Stimulated activated CD4-positive, alpha-beta T cell treated with anti-CD3 and anti-CD28 coated beads, Interleukin-1b, Interleukin-23, amount 100 ng/mL, for 4 hours (primary cell): ENCODE results near the gene ATP1A3.
"Not testable (repeated sequence)": the region's sequence is repeated elsewhere in the genome, so short reads cannot be mapped to it uniquely, and the experiment has no call there.

Experiments
- DNase-seq, 2 donors: peaks; one replicate each; pipeline ENCODE4 v3.0.0-alpha.2; 2020; ENCODE audit warnings: low read depth in 2 of 2

The ATP1A3 gene

DNA sequence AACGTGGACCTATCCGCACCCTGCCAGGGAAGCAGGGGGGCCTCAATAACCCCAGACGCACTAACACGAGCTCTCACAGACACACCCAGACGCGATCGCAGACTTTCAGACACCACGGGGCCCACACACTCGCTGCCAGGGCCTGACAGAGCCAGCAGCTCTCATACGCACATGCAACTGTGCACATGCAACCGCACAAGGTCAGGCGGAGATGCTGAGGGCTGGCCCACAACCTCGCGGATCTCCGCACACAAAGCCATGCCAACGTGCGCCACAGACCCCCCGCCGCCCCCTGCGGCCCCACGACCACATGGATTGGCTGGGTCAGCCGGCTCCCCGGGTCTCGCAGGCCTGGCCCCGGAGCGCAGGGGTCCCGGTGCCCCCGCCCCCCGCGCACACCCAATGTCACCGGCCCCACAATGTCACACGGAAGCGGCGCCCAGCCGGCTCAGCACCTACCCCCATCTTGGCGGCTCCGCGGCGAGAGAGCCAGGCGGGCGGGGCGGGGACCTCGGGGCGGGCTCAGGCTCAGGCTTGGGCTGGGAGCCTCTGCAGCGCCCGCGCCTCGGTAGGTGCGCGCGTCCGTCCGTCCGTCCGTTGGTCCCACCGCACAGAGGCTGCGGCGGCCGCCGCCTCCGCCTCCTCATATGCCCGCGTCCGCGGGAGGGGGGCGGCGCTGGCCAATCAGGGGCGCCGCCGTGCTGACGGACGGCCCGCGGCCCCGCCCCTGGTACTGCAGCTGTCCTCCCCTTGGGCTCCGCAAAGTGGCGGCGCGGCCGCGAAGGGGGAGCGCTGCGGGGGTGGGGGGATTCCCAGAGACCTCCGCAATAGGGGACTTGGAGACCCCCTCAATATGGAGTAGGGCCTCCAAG is at the start of gene ATP1A3:
TSS of gene ATP1A3 (minus strand) at position 619 of the 872 bp plus-strand sequence. CDS start at position 465, 154 bp downstream.
- peak; percentile 40 to 54 for DNase-seq

DNA sequence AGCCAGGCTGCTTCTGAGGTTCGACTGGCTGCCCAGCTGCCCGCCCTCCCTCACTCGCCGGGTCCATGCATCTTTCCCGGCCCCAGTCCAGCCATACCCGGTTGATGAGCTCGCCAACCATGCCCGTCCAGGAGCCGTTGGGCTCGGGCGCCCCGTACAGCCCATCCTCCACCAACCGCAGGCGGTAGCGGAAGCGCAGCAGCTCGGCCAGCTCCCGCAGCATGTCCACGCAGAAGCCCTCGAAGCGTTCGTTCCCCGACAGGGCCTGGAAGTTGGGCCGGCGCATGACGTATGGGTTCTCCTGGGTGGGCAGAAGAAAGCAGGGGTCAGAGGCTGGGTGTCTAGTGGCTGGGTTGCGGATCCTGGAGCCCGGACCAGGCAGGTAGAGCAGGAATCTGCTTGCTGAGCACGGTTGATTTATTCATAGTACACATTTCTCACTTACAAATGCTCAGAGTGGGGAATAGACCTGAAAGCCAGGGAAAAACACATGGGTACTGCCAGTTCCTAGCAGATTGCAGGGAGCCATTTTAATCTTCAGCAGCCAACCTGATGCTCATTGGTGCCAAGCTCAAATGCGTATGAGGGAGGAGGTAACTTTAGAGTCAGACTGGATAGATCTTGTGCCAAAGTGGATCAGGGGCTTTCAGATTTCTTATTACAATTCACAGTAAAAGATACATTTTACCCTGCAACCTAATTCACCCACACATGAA is 48.6 kb upstream of the ATP1A3 start:
- no peak for DNase-seq

DNA sequence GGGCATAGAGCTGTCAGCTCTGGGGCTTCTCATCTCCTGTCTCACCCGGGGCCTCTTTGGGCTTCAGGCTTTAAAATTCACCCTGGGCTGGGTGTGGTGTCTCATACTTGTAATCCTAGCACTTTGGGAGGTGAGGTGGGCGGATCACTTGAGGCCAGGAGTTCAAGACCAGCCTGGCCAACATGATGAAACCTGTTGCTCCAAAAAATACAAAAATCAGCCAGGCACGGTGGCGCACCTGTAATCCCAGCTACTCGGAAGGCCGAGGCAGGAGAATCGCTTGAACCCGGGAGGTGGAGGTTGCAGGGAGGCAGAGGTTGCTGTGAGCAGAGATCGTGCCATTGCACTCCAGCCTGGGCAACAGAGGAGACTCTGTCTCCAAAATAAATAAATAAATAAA is 46.5 kb upstream of the ATP1A3 start:
- DNase-seq = not testable (repeated sequence)

DNA sequence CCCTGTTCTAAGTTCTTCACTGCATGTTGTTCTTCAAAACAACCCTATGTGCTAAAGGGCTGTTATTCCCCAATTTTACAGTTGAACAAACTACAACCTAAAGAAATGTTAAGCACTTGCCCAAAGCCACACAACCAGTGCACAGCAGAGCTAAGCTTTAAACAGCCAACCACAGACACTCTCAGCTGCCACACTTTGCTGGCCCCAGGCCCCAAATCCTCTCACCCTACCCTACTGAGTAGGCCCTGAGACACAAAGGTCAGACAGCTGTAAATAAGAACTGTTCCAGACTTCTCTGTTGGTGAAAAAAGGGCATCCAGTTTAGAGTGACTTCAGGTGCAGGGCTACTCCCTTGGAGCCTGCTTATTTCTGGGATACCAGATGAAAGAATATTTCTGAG is 46.0 kb upstream of the ATP1A3 start:
- no peak for DNase-seq

DNA sequence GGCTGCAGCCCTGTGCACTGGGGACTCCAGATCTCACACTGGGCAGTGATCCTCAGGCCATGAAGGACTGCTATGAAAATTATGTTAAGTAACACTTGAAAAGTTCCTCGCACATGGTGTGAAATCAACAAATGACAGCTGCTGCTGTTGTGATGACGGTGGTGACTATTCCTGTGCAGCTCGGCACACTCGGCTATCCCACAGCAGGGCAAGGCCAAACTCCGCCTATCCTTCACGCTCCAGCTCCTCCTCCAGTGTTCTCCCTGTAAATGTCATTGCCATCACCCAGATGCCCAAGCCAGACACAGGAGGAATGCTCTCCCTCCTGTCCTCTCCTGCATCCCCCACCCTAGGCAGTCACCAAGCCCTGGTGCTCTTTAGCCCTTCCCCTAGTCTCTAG is 44.6 kb upstream of the ATP1A3 start:
- DNase-seq = no peak

DNA sequence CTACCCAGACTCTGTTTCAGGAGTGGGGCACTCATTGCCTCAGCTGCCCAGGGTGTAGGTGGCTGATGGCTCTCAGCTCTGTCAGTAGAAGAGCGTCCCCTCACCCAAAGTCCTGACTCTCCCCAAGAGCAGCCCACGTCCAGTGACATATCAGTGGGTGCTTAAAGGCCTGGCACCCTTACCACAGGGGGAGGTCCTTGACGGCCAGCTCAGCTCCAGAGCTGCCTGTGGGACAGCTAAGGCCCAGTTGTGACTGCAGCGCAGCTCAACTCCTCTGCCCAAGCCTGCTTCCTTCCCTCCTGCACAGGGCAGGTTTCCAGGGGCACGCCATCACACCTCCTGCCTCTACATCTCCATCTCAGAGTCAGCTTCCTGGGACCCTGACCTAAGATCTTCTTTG is 43.6 kb upstream of the ATP1A3 start:
- no peak for DNase-seq

DNA sequence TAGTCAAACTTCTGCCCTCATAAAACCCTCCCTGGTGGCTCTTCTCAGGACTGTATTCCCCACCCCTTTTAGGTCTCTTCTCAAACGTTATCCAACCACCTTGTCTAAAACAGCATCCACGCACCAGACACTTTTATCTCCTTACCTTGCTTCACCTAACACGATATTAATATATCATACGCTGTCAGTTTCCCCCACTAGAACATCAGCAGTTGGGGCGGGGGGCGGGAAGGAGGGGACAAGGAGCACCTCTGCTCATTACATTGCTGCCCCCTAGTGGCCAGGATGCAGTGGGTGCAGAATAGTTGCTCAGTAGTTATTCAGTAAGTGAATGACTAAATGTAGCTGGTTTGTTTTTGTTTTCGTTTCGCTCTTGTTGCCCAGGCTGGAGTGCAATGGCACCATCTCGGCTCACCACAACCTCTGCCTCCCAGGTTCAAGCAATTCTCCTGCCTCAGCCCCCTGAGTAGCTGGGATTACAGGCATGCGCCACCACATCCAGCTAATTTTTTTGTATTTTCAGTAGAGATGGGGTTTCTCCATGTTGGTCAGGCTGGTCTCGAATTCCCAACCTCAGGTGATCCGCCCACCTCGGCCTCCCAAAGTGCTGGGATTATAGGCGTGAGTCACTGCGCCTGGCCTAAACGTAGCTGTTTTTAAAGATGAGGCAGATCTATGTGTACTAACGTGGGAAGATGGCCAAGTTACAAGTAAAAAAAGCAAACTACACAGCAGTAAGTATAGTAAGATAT is 40.8 kb upstream of the ATP1A3 start:
- peak; percentile 42 to 58 for DNase-seq

DNA sequence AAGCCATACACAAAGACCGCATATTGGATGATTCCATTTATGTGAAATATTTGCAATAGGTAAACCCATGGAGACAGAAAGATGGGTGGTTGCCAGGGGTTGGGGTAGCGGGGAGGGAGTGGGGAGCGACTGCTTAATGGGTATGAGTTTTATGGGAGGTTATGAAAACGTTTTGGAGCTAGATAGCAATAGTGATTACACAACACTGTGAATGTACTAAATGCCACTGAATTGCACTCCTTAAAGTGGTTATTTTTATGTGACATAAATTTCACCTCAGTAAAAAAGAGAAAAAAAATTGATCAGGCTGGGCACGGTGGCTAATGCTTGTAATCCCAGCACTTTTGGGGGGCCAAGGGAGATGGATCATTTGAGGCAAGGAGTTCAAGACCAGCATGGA is 39.4 kb upstream of the ATP1A3 start:
- no peak for DNase-seq

DNA sequence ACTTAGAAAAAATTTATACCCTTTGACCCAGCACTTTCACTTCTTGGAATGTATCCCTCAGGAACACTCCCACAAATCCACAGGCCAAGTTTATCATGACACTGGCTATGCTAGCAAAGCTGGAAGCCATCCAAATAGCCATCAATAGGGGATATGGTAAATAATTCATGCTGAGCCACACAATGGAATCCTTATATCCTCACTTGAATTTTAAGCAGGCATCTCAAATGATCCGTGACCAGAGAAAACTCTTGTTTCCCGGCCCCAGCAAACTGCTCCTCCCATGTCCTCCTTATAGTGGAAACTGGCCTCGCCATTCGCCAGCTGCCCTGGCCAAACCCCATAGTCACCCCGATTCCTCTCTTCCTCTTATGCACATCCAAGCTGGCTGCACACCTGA is 38.4 kb upstream of the ATP1A3 start:
- no peak for DNase-seq

DNA sequence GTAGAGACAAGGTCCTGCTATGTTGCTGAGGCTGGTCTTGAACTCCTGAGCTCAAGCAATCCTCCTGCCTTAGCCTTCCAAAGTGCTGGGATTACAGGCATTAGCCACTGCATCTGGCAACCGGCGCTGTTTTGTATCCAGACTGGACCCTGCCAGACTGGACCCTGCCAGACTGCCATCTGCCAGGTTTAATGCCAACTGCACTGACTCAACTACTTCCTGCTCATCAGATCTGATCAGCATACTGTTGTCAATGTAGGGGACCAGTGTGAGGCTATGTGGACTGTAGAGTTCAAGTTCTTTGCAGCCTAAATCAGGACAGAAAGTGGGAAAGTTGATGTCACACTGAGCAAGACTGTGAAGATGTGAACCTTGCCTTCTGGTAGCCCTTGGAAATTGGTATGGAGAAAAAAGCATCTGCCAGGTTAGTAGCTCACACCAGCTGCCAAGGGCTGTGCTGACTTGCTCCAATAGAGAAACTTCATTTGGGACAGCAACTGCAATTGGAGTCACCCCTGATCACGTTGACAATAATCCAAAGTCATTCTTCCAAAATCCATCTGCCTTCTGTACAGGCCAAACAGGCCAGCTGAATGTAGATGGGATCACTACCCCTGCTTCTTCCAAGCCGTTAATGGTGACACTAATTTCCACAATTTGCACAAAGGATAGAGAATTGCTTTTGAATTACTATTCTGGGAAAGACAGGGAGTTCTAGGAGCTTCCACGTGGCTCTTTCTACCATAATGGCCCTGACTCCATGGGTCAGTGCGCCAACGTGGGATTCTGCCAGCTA is 36.8 kb upstream of the ATP1A3 start:
- DNase-seq = no peak

DNA sequence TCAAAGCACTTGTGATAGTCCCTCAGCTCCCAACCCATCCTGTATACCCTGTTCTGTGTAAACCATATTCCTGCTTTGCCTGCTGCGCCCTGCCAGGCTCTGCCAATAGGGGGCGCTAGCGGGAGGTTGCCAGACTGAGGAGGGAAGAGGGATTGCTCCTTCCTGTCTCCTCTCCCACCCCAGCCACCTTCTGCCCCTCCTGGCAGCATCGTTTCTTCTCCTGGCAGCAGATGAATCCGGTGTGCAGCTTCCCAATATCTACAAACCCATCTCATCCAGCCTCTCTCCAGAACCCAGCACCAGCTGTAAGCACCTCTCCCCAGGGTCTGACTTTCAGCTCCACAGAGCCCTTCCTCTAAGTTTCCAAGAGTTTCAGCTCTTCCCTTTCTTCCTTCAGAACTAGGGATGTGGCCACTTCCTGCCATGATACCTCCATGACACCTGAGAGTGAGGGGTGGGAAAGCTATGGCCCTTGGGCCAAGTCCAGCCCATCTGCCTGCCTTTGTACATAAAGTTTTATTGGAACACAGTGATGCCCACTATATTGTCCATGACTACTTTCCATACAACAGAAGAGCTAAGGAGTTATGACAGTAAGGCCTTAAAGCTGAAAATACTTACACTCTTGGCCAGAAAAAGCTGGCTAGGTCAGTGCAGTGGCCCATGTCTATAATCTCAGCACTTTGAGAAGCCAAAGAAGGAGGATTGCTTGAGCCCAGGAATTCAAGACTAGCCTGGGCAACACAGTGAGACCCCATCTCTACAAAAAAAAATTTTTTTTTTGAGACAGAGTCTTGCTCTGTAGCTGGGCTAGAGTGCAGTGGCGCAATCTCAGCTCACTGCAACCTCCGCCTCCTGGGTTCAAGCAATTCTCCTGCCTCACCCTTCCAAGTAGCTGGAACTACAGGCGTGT is 34.5 kb upstream of the ATP1A3 start:
- peak in 1 of 2 donors; percentile 9 for DNase-seq

DNA sequence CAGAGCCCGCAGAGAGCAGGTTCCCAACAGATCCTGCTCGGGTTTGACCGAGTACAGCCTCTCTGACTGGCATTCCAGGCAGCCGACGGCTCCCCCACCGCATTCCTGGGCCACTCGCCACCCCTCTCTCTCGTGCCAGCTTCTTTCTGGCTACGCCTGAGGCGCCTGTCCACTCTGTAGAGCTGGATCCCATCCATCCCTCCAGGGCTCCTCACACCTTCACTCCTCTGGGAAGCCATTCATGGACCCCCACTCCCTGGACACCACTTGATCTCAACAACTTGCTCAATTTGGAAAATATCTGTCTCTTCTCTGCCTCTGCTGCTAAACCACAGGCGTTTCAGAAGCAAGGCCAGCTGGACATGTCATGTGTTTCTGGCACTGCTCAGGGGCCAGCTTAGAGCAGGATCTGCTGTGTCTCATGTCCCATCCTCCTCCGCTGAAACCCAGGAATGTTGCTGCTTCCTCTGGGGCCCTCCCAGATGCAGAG is 30.6 kb upstream of the ATP1A3 start:
- no peak for DNase-seq

DNA sequence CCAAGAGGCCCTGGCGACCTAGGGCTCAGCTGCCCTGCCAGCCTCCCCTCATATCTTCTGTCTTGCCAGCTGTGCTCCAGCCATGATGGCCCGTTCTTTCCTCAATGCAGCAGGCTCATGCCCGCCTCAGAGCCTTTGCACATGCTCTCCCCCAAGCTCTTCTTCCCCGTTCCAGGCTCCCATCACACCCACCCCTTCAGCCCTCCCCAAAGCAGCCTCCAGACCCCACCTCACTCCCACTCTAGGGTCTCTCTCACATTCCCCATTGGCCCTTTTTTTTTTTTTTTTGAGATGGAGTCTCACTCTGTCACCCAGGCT is 29.9 kb upstream of the ATP1A3 start:
- no peak for DNase-seq

DNA sequence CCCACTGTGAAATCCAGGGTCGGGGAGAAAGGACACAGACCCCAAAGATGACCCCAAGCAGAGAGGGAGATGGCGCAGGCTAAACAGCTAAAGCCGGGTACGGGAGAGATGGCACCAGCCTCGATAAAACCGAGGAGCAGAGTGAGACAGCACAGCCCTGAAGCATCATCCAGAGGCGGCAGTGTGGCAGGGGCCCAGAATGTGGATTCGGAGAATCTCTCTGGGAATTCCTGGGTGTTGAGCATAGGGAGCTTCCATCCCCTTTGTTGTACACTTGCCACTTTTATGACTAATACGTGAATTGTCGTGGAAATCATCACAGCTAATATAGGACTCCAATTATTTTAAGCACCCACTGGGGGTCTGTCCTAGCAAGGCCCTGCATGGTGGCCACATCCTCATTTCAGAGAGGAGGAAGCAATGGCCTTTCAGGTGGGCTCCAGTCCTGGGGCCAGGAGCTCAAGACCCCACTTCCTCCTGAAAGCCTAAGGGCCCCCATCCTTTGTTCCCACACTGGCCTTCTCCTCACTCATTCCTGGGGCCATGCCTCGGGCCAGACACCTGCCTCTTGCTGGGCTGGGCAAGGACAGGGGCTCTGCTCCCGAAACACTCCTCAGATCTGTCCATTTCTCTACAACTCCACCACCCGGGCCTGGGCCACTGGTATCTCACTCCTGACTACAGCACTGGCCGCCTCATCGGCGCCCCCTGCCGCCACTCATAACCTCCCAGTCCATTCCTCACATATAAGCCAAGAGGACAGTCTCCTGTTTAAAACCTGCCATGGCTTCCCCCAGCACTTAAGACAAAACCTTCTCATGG is 29.3 kb upstream of the ATP1A3 start:
- no peak for DNase-seq

DNA sequence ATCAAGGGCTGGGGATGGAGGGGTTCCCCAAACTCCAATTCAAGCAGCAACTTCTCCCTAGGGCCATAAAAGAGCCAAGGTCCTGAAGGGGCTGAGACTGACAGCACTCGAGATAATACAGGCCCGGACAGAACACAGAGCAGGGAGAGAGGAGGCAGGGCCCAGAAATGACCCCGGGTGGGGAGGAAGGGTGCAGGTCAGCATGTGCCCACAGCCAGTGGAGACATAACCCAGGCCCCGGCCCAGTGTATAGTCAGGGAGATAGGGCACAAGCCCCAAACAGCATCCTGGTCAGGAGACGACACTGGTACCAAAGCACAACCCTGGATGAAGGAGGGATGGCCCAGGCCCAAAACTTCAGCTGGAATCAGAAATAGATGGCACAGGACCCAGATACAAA is 28.6 kb upstream of the ATP1A3 start:
- no peak for DNase-seq

DNA sequence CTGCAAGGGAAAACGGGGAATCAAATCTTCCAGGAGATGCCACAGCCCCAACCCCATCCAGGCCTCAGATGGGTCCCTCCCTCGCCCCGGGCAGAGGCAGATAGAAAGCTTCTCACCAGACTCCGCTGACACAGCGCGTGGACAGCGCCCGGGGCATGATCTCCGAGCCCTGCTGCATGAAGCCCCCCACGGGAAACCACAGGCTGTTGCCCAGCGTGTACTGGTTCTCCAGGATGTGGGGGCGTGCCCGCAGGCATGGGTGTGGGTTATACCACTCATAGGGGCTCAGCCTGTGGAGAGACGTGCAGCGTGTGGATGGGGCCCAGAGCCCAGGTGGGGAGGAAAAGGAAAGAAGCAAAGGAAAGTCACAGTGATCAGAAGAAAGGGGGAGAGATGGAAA is 27.2 kb upstream of the ATP1A3 start:
- DNase-seq = no peak

DNA sequence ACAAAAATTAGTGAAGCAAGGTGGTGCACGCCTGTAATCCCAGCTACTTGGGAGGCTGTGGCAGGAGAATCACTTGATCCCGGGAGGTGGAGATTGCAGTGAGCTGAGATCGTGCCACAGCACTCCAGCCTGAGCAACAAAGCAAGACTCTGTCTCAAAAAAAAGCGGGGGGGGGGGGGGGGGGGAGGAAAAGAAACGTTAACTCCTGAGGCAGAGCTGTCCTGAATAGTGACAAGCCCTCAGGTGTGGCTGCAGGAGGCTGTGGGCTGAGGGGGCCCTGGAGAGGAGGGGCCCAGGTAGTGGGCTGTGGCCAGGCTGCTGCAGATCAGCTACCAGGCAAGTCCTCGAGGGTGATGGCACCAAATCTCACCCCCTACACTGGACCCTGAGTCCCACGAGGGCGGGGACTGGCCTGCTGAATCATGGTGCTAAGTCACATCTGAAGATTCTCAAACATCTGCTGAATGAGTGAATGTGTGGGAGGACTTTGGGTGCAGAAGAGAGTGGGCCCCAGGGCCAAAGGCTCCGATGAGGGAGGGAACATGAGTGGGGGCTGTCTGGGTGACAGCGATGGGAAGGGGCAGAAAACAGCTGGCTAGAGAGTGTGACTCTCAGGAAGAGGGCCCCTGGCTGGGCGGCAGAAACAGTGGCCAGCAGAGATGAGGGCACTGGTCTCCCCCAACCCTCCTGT is 24.6 kb upstream of the ATP1A3 start:
- DNase-seq = no peak

DNA sequence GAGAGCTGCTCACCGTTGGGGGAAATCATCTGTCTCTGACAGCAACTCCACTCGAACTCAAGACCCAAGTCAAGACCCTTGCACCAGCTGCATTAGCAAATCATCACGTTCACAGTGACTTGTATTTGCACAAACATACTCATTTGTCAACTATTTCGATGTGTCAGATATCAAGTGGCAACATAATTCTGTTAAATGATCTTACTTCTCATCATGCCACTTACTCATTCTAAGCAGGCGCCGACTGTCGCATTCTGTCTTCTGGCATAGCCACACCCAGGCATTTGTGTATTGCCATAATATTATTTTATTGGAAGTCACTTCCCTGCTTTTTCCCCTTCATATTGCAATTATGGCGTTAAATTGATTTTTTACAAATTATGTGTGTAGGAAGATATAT is 23.0 kb upstream of the ATP1A3 start:
- DNase-seq = no peak

DNA sequence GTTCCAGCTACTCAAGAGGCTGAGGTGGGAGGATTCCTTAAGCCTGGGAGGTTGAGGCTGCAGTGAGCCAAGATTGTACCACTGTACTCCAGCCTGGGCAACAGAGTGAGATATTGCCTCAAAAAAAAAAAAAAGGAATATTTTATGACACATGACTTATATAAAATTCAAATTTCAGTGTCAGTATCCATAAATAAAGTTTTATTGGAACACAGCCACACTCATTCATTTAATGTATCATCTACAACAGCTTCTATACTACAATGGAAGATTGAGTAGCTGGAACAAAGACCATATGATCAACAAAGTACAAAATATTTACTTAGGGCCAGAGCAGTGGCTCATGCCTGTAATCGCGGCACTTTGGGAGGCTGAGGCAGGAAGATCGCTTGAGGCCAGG is 18.7 kb upstream of the ATP1A3 start:
- not testable (repeated sequence) for DNase-seq
